RWPE1 (cell line): Measurements from ENCODE around the gene ADGRL3.

Experiments used
- CTCF ChIA-PET: fragments of 350-600 bp; sonication (Branson Sonifier 250); formaldehyde crosslinking; extraction: SDS; loops from one replicate; lab custom pipeline; 2021; lab: Yijun Ruan, JAX
- POLR2A ChIA-PET: fragments of 400-600 bp; formaldehyde crosslinking; extraction: SDS; loops from one replicate; lab custom pipeline; 2020; ENCODE audit warnings: antibody characterized with exemption; ENCODE audit not compliant: low non-redundant PET; lab: Yijun Ruan, JAX
- DNase-seq: peaks from one replicate; pipeline ENCODE4 v3.0.0; 2012; ENCODE audit warnings: low spot score
- H3K27ac ChIP-seq: fragments of 450-650 bp; 2 replicates; pipeline ENCODE4 v1.5.1; 2017
- CTCF ChIP-seq: fragments of 450-650 bp; conservative IDR thresholded peaks from 2 replicates; pipeline ENCODE4 v1.5.1; 2017; ENCODE audit warnings: low read depth, mild to moderate bottlenecking

Gene ADGRL3

GRCh38 chr4:61320631-61321030 lies 120.5 kb downstream of the ADGRL3 start:
- DNase-seq = no peak
- CTCF ChIA-PET = no interaction called here
- POLR2A ChIA-PET = no interaction called here
- no peak overlapping the region for H3K27ac ChIP-seq
- TF ChIP-seq CTCF = no peak

- TF ChIP-seq CTCF = no peak
- no peak for DNase-seq
- CTCF ChIA-PET = interaction anchor here (0.7 kb wide), 1 partner anchor 264 kb away, joined by 4 read pairs; no protein-coding TSS in a partner anchor
- POLR2A ChIA-PET = no interaction called here
- H3K27ac ChIP-seq = no peak overlapping the region
Observed at GRCh38 chr4:61332693-61333092, 132.6 kb downstream of the ADGRL3 start.

GRCh38 chr4:61333490-61333889 lies 133.4 kb downstream of the ADGRL3 start:
- ChIA-PET CTCF (no interaction called here), POLR2A (no interaction called here)
- no peak for DNase-seq
- TF ChIP-seq CTCF = no peak
- H3K27ac ChIP-seq = no peak overlapping the region

- ChIA-PET CTCF (interaction anchor here (0.7 kb wide), 1 partner anchor 1828 kb away, joined by 3 read pairs; no protein-coding TSS in a partner anchor), POLR2A (no interaction called here)
- no peak for DNase-seq
- H3K27ac ChIP-seq = no peak overlapping the region
- TF ChIP-seq CTCF = no peak
Observed at GRCh38 chr4:61335241-61335763, 135.2 kb downstream of the ADGRL3 start.

GRCh38 chr4:61336488-61336887 lies 136.4 kb downstream of the ADGRL3 start:
- DNase-seq = no peak
- POLR2A ChIA-PET = no interaction called here
- H3K27ac ChIP-seq = no peak overlapping the region
- CTCF ChIA-PET = interaction anchor here (0.6 kb wide), 2 partner anchors 42 to 442 kb away, joined by 3 read pairs; no protein-coding TSS in a partner anchor
- TF ChIP-seq CTCF = no peak

- no peak overlapping the region for H3K27ac ChIP-seq
- CTCF ChIA-PET = interaction anchor here (0.6 to 0.7 kb wide), 2 partner anchors 43 to 90 kb away, joined by 3 read pairs; no protein-coding TSS in a partner anchor
- TF ChIP-seq CTCF = no peak
- no peak for DNase-seq
- POLR2A ChIA-PET = no interaction called here
Observed at GRCh38 chr4:61336916-61337315, 136.8 kb downstream of the ADGRL3 start.
